BE2C (cell line): Measurements from ENCODE around the gene CALCA.

ENCODE experiments used
- DNase-seq: peaks from one replicate; pipeline ENCODE4 v3.0.0-alpha.2; 2020
- H3K27me3 ChIP-seq: fragments of 250-450 bp; sonication (Bioruptor Pico); 2 replicates; pipeline ENCODE4 v1.5.1; 2020; ENCODE audit warnings: mild to moderate bottlenecking
- H3K36me3 ChIP-seq: fragments of 250-450 bp; sonication (Bioruptor Pico); 2 replicates; pipeline ENCODE4 v1.5.1; 2020; ENCODE audit warnings: mild to moderate bottlenecking
- H3K4me1 ChIP-seq: fragments of 250-450 bp; sonication (Bioruptor Pico); 2 replicates; pipeline ENCODE4 v1.5.1; 2020
- H3K4me3 ChIP-seq: 2 replicates; pipeline ENCODE4 v1.5.1; 2011; ENCODE audit warnings: low read depth, low read length
- H3K9me3 ChIP-seq: fragments of 250-450 bp; sonication (Bioruptor Pico); 2 replicates; pipeline ENCODE4 v1.5.1; 2020
- CTCF ChIP-seq: IDR thresholded peaks from 2 replicates; pipeline ENCODE4 v1.5.1; 2012; ENCODE audit warnings: mild to moderate bottlenecking, low read depth, low read length

CALCA gene

GRCh38 chr11:14981507-14981906 lies 9.4 kb upstream of the CALCA start:
- H3K4me1 ChIP-seq, result no peaks in the 10 kb centered on the region
- H3K36me3 ChIP-seq, result no peaks in the 10 kb centered on the region
- no peak for TF ChIP-seq CTCF
- no peaks in the 10 kb centered on the region for H3K27me3 ChIP-seq
- no peak for DNase-seq
- H3K4me3 ChIP-seq, result no peak overlapping the region
- no peaks in the 10 kb centered on the region for H3K9me3 ChIP-seq

- H3K36me3 ChIP-seq, result no peaks in the 10 kb centered on the region
- DNase-seq, result no peak
- H3K27me3 ChIP-seq, result peaks cover 5% of the 10 kb centered on the region
- no peaks in the 10 kb centered on the region for H3K4me1 ChIP-seq
- H3K4me3 ChIP-seq, result no peak overlapping the region
- no peak for TF ChIP-seq CTCF
- H3K9me3 ChIP-seq, result no peaks in the 10 kb centered on the region
Measured at GRCh38 chr11:14980854-14981253, 8.7 kb upstream of the CALCA start.

- Histone ChIP-seq H3K4me3 (no peak overlapping the region), H3K9me3 (no peaks in the 10 kb centered on the region), H3K4me1 (no peaks in the 10 kb centered on the region), H3K36me3 (no peaks in the 10 kb centered on the region), H3K27me3 (peaks cover 41% of the 10 kb centered on the region)
- TF ChIP-seq CTCF, result no peak
- peak; percentile 30 for DNase-seq
Measured at GRCh38 chr11:14977101-14977880, 5.1 kb upstream of the CALCA start.

GRCh38 chr11:14975252-14975587 lies 3.1 kb upstream of the CALCA start:
- H3K4me3 ChIP-seq, result no peak overlapping the region

GRCh38 chr11:14974515-14975251 lies 2.5 kb upstream of the CALCA start:
- H3K36me3 ChIP-seq, result no peaks in the 10 kb centered on the region
- no peaks in the 10 kb centered on the region for H3K9me3 ChIP-seq
- peak; percentile 39 for DNase-seq
- H3K27me3 ChIP-seq, result peaks cover 57% of the 10 kb centered on the region
- peak; percentile 71 for TF ChIP-seq CTCF
- no peaks in the 10 kb centered on the region for H3K4me1 ChIP-seq
- H3K4me3 ChIP-seq, result peak overlapping the region; percentile 12; the same call in 1 of the 2 replicates

More at GRCh38 chr11:14975252-14975587, 3.1 kb upstream of the CALCA start:
- H3K4me1 ChIP-seq, result no peaks in the 10 kb centered on the region
- no peaks in the 10 kb centered on the region for H3K36me3 ChIP-seq
- peaks cover 57% of the 10 kb centered on the region for H3K27me3 ChIP-seq
- H3K9me3 ChIP-seq, result no peaks in the 10 kb centered on the region
- no peak for TF ChIP-seq CTCF
- no peak for DNase-seq
